ENCODE results near the gene OSBPL3.
A peak's percentile ranks its signal among the peaks of the same experiment; 100 is the strongest.
"Not testable (repeated sequence)": the region's sequence is repeated elsewhere in the genome, so short reads cannot be mapped to it uniquely, and the experiment has no call there.

OSBPL3 gene

GRCh38 chr7:24821754-24822054 is 158.3 kb downstream of the OSBPL3 start:
- DNase-seq: no peak

GRCh38 chr7:24821045-24821753 is 158.8 kb downstream of the OSBPL3 start:
- DNase-seq: no peak

GRCh38 chr7:24820730-24821044 is 159.3 kb downstream of the OSBPL3 start:
- DNase-seq: no peak

- DNase-seq: peak; percentile 51
Measured at GRCh38 chr7:24819916-24820689, 159.9 kb downstream of the OSBPL3 start.

- DNase-seq: no peak
Measured at GRCh38 chr7:24817339-24817738, 162.6 kb downstream of the OSBPL3 start.

- DNase-seq: no peak
Measured at GRCh38 chr7:24816868-24817267, 163.1 kb downstream of the OSBPL3 start.

- no peak for DNase-seq
Measured at GRCh38 chr7:24812305-24812945, 167.6 kb downstream of the OSBPL3 start.

- DNase-seq: no peak
Measured at GRCh38 chr7:24808518-24808917, 171.5 kb downstream of the OSBPL3 start.

- DNase-seq: no peak
Measured at GRCh38 chr7:24802300-24802699, 177.7 kb downstream of the OSBPL3 start.

GRCh38 chr7:24801883-24802282 is 178.1 kb downstream of the OSBPL3 start:
- no peak for DNase-seq

GRCh38 chr7:24800667-24801066 is 179.3 kb downstream of the OSBPL3 start:
- DNase-seq: no peak

GRCh38 chr7:24800073-24800472 is 179.9 kb downstream of the OSBPL3 start:
- no peak for DNase-seq

- no peak for DNase-seq
Measured at GRCh38 chr7:24799506-24799905, 180.5 kb downstream of the OSBPL3 start.

- no peak for DNase-seq
Measured at GRCh38 chr7:24798261-24798660, 181.7 kb downstream of the OSBPL3 start.

- DNase-seq: no peak
Measured at GRCh38 chr7:24797270-24797669, 182.7 kb downstream of the OSBPL3 start.

GRCh38 chr7:24795407-24795767 is 184.6 kb downstream of the OSBPL3 start:
- DNase-seq: no peak

- not testable (repeated sequence) for DNase-seq
Measured at GRCh38 chr7:24794751-24795406, 185.1 kb downstream of the OSBPL3 start.

GRCh38 chr7:24793982-24794648 is 185.9 kb downstream of the OSBPL3 start:
- no peak for DNase-seq

- DNase-seq: no peak
Measured at GRCh38 chr7:24788961-24789576, 190.9 kb downstream of the OSBPL3 start.

GRCh38 chr7:24788075-24788474 is 191.9 kb downstream of the OSBPL3 start:
- no peak for DNase-seq

GRCh38 chr7:24786941-24787340 is 193.0 kb downstream of the OSBPL3 start:
- DNase-seq: no peak

GRCh38 chr7:24786306-24786705 is 193.7 kb downstream of the OSBPL3 start:
- no peak for DNase-seq

GRCh38 chr7:24784277-24784676 is 195.7 kb downstream of the OSBPL3 start:
- no peak for DNase-seq
